ENCODE results near the gene CDC42EP1. TPM values are rescaled to one million over a fixed set of nuclear protein-coding genes. Genes with fewer than 3 reads are reported as not detected.
"Not testable (repeated sequence)": the region's sequence is repeated elsewhere in the genome, so short reads cannot be mapped to it uniquely, and the experiment has no call there.

Gene CDC42EP1
- polyA plus RNA-seq, 3 donors = 5.9 to 13.2 (median 8.5) TPM

DNA sequence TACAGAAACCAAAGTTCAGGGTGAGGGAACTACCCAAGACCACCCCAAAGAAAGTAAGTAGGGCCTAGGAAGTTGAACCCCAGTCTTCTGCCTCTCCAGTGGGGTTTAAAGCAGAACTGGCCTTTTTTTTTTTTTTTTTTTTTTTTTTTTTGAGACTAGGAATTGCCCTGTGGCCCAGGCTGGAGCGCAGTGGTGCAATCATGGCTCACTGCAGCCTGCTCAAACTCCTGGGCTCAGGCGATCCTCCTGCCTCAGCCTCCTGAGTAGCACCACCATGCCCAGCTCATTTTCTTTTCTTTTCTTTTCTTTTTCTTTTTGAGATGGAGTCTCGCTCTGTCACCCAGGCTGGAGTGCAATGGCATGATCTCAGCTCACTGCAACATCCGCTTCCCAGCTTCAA is 17.9 kb upstream of the CDC42EP1 start:
- not testable (repeated sequence) for H3K36me3 Mint-ChIP-seq; H3K4me2 ChIP-seq (replicated peaks; ENCODE audit: extremely low read depth, low read length, poor library complexity, severe bottlenecking); H3K9me3 Mint-ChIP-seq; H3K4me3 ChIP-seq (replicated peaks in 1 of 3; ENCODE audit: low read depth in 2 of 3, low read length in 3 of 3); H2AFZ ChIP-seq (ENCODE audit: insufficient read depth, low read depth, low read length, poor library complexity, severe bottlenecking); H3K9me3 ChIP-seq (replicated peaks in 1 of 2; ENCODE audit: control insufficient read depth in 1 of 2, insufficient read depth in 1 of 2, low read length in 2 of 2); H3K27me3 ChIP-seq (ENCODE audit: control insufficient read depth in 2 of 2, insufficient read depth in 2 of 2, low read length in 2 of 2); H3K36me3 ChIP-seq (replicated peaks in 1 of 2; ENCODE audit: control insufficient read depth in 1 of 2, insufficient read depth in 2 of 2, low read length in 2 of 2); H3K9ac ChIP-seq (ENCODE audit: insufficient read depth, low read length, poor library complexity, severe bottlenecking); H3K79me2 ChIP-seq (ENCODE audit: insufficient read depth, low read length); H4K20me1 ChIP-seq (ENCODE audit: insufficient read depth, low read length); H3K4me3 Mint-ChIP-seq
- peak in 1 of 3 donors; percentile 55 for DNase-seq
- peak overlapping the region in 6 of 7 donors; percentile 54 to 87 (median 82) for H3K27ac Mint-ChIP-seq
- peak overlapping the region; percentile 33 to 59 for H3K27ac ChIP-seq (ENCODE audit: low read depth in 1 of 2, low read length in 2 of 2)
- intact Hi-C loops (cut with micrococcal nuclease) = loop anchor here in 1 of 2 donors (2.0 kb wide), 1 partner anchor 52 kb away; no protein-coding TSS in a partner anchor
- H3K27me3 Mint-ChIP-seq (ENCODE audit: low read depth in 3 of 3) = peaks cover 7 to 11% (median 11%) of the 10 kb centered on the region in 3 donors
- peaks cover 44 to 58% of the 10 kb centered on the region in 2 donors for H3K4me1 ChIP-seq (ENCODE audit: control insufficient read depth in 1 of 2, insufficient read depth in 2 of 2, low read length in 2 of 2)
- WGBS (ENCODE audit: insufficient coverage) = 76% methylated on average over 4 of the region's 4 CpGs
- peaks cover 49% of the 10 kb centered on the region for H3K4me1 Mint-ChIP-seq

- peak overlapping the region in 1 of 7 donors; percentile 61 for H3K27ac Mint-ChIP-seq
- peaks cover 7 to 13% (median 11%) of the 10 kb centered on the region in 3 donors for H3K27me3 Mint-ChIP-seq (ENCODE audit: low read depth in 3 of 3)
- Histone ChIP-seq H3K79me2 (ENCODE audit: insufficient read depth, low read length) (no peaks in the 10 kb centered on the region), H3K4me2 (replicated peaks; ENCODE audit: extremely low read depth, low read length, poor library complexity, severe bottlenecking) (no peak overlapping the region), H4K20me1 (ENCODE audit: insufficient read depth, low read length) (no peaks in the 10 kb centered on the region), H3K27ac (ENCODE audit: low read depth in 1 of 2, low read length in 2 of 2) (no peak overlapping the region), H3K4me3 (replicated peaks in 1 of 3; ENCODE audit: low read depth in 2 of 3, low read length in 3 of 3) (no peak overlapping the region), H2AFZ (ENCODE audit: insufficient read depth, low read depth, low read length, poor library complexity, severe bottlenecking) (no peak overlapping the region), H3K27me3 (ENCODE audit: control insufficient read depth in 2 of 2, insufficient read depth in 2 of 2, low read length in 2 of 2) (no peaks in the 10 kb centered on the region), H3K9ac (ENCODE audit: insufficient read depth, low read length, poor library complexity, severe bottlenecking) (no peak overlapping the region), H3K4me1 (ENCODE audit: control insufficient read depth in 1 of 2, insufficient read depth in 2 of 2, low read length in 2 of 2) (peaks cover 44 to 53% of the 10 kb centered on the region in 2 donors), H3K36me3 (replicated peaks in 1 of 2; ENCODE audit: control insufficient read depth in 1 of 2, insufficient read depth in 2 of 2, low read length in 2 of 2) (no peaks in the 10 kb centered on the region), H3K9me3 (replicated peaks in 1 of 2; ENCODE audit: control insufficient read depth in 1 of 2, insufficient read depth in 1 of 2, low read length in 2 of 2) (no peaks in the 10 kb centered on the region)
- H3K4me1 Mint-ChIP-seq = peaks cover 47% of the 10 kb centered on the region
- WGBS (ENCODE audit: insufficient coverage) = 98% methylated on average over 6 of the region's 7 CpGs
- no peak overlapping the region for H3K4me3 Mint-ChIP-seq
- no peak for DNase-seq
- TF ChIP-seq, protein P1, sequence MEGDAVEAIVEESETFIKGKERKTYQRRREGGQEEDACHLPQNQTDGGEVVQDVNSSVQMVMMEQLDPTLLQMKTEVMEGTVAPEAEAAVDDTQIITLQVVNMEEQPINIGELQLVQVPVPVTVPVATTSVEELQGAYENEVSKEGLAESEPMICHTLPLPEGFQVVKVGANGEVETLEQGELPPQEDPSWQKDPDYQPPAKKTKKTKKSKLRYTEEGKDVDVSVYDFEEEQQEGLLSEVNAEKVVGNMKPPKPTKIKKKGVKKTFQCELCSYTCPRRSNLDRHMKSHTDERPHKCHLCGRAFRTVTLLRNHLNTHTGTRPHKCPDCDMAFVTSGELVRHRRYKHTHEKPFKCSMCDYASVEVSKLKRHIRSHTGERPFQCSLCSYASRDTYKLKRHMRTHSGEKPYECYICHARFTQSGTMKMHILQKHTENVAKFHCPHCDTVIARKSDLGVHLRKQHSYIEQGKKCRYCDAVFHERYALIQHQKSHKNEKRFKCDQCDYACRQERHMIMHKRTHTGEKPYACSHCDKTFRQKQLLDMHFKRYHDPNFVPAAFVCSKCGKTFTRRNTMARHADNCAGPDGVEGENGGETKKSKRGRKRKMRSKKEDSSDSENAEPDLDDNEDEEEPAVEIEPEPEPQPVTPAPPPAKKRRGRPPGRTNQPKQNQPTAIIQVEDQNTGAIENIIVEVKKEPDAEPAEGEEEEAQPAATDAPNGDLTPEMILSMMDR (IDR thresholded peaks at IDR 0.05) = no peak
- intact Hi-C loops (cut with micrococcal nuclease) = loop anchor here in 1 of 2 donors (2.0 kb wide), 1 partner anchor 52 kb away; no protein-coding TSS in a partner anchor
- H3K9me3 Mint-ChIP-seq = no peaks in the 10 kb centered on the region
- no peaks in the 10 kb centered on the region for H3K36me3 Mint-ChIP-seq
These were observed 17.3 kb upstream of the CDC42EP1 start for GRCh38 chr22:37542959-37543358.

Measured in CD14-positive monocyte (primary cell).